ENCODE measurements around the gene ENO1. TPM values are rescaled to one million over a fixed set of nuclear protein-coding genes. Genes with fewer than 3 reads are reported as not detected.

ENO1 gene
- total RNA-seq, 1 donor from 2014 or later: 1,663 TPM

DNA sequence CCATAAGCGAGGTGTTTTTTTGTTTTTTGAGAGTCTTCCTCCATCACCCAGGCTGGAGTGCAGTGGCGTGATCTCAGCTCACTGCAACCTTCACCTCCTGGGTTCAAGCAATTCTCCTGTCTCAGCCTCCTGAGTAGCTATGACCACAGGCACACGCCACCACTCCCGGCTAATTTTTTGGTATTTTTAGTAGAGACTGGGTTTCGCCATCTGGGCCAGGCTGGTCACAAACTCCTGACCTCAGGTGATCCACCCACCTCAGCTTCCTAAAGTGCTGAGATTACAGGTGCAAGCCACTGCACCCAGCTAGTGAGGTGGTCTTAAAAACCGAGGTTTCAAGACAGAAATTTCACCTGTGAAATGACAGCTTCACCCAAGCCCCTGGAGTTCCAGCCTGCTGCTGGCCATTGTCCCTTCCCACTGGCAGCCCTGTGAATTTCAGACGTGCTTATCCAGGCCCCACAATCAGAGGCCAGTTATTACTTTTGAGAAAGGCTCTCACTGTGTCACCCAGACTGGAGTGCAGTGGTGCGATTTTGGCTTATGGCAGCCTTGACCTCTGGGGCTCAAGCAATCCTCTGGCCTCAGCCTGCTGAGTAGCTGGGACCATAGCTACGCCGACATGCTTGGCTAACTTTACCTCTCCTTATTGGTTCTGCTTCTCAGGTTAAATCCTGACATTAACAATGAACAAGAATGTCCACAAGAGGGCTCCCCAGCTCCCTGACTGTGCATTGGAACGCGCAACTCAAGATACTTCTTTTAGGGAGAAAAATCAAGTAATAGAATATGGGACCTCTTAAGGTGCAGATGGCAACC lies 19.4 kb downstream of the ENO1 start:
- peaks cover 8% of the 10 kb centered on the region for H3K79me2 ChIP-seq (ENCODE audit: insufficient read depth, low read length)
- peaks cover 88% of the 10 kb centered on the region for H4K20me1 ChIP-seq (ENCODE audit: insufficient read depth, low read length)
- Mint-ChIP-seq H3K36me3 (ENCODE audit: low read depth, unreplicated experiment) (peaks cover 31% of the 10 kb centered on the region), H3K27me3 (ENCODE audit: low read depth, unreplicated experiment) (no peaks in the 10 kb centered on the region), H3K27ac (ENCODE audit: unreplicated experiment) (peak overlapping the region; percentile 59), H3K9me3 (ENCODE audit: unreplicated experiment) (no peaks in the 10 kb centered on the region), H3K4me3 (ENCODE audit: unreplicated experiment) (peak overlapping the region; percentile 64), H3K4me1 (ENCODE audit: low read depth, unreplicated experiment) (peaks cover 32% of the 10 kb centered on the region)
- FAIRE-seq (no peak), DNase-seq (ENCODE audit: low read depth) (no peak)
- peaks cover 55% of the 10 kb centered on the region for H3K36me3 ChIP-seq (ENCODE audit: insufficient read depth, low read length)
- no peak for TF ChIP-seq EZH2 (IDR thresholded peaks at IDR 0.05; ENCODE audit: insufficient read depth, low read length)
- TF ChIP-seq, protein P1, sequence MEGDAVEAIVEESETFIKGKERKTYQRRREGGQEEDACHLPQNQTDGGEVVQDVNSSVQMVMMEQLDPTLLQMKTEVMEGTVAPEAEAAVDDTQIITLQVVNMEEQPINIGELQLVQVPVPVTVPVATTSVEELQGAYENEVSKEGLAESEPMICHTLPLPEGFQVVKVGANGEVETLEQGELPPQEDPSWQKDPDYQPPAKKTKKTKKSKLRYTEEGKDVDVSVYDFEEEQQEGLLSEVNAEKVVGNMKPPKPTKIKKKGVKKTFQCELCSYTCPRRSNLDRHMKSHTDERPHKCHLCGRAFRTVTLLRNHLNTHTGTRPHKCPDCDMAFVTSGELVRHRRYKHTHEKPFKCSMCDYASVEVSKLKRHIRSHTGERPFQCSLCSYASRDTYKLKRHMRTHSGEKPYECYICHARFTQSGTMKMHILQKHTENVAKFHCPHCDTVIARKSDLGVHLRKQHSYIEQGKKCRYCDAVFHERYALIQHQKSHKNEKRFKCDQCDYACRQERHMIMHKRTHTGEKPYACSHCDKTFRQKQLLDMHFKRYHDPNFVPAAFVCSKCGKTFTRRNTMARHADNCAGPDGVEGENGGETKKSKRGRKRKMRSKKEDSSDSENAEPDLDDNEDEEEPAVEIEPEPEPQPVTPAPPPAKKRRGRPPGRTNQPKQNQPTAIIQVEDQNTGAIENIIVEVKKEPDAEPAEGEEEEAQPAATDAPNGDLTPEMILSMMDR (IDR thresholded peaks at IDR 0.05; ENCODE audit: insufficient read depth, low read depth, low read length): peak; percentile 63
- no peak overlapping the region for H2AFZ ChIP-seq (ENCODE audit: low read depth, low read length)
- H3K27ac ChIP-seq (ENCODE audit: low read depth, low read length): no peak overlapping the region
- H3K4me1 ChIP-seq (ENCODE audit: insufficient read depth, low read length): peaks cover 14% of the 10 kb centered on the region
- H3K27me3 ChIP-seq (ENCODE audit: insufficient read depth, low read length): no peaks in the 10 kb centered on the region
- H3K4me2 ChIP-seq (ENCODE audit: low read length): no peak overlapping the region
- H3K9ac ChIP-seq (ENCODE audit: low read length): no peak overlapping the region
- H3K9me3 ChIP-seq (ENCODE audit: insufficient read depth, low read depth, low read length): no peaks in the 10 kb centered on the region
- no peak overlapping the region for H3K4me3 ChIP-seq (ENCODE audit: insufficient read depth, low read depth, low read length)

DNA sequence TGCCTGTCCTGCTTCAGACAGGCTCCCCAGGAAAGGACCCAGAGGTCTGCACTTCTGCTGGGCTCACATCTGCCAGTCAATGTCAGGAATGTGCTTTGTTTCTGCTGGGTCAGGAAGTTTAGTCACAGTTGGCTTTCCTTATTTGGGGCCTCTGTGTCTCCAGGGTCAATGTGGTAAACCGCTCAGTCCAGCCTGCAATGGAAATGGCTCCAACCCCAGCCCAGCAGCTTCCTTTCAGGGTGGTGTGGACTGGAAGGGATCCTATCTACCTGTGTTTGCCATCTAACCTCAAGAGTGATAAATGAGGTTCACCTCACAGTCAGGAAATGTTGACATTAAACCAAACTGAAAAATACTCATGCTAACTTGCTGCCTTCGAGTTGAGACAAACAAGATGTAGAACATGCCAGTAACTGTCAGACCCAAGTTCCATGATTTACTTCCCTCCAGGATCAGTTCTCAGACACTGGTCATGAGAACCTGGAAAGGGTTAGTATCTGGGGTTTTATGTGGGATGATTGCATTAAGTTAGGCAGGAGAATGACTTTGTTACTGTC lies 20.3 kb downstream of the ENO1 start:
- Histone ChIP-seq H3K36me3 (ENCODE audit: insufficient read depth, low read length) (peaks cover 46% of the 10 kb centered on the region), H4K20me1 (ENCODE audit: insufficient read depth, low read length) (peaks cover 79% of the 10 kb centered on the region), H3K27ac (ENCODE audit: low read depth, low read length) (no peak overlapping the region), H3K27me3 (ENCODE audit: insufficient read depth, low read length) (no peaks in the 10 kb centered on the region), H3K4me2 (ENCODE audit: low read length) (peak overlapping the region; percentile 13), H3K4me3 (ENCODE audit: insufficient read depth, low read depth, low read length) (no peak overlapping the region), H3K4me1 (ENCODE audit: insufficient read depth, low read length) (peaks cover 14% of the 10 kb centered on the region), H3K79me2 (ENCODE audit: insufficient read depth, low read length) (peaks cover 6% of the 10 kb centered on the region), H3K9me3 (ENCODE audit: insufficient read depth, low read depth, low read length) (no peaks in the 10 kb centered on the region), H2AFZ (ENCODE audit: low read depth, low read length) (no peak overlapping the region), H3K9ac (ENCODE audit: low read length) (no peak overlapping the region)
- TF ChIP-seq EZH2 (IDR thresholded peaks at IDR 0.05; ENCODE audit: insufficient read depth, low read length): no peak
- TF ChIP-seq, protein P1 (IDR thresholded peaks at IDR 0.05; ENCODE audit: insufficient read depth, low read depth, low read length): no peak
- DNase-seq (ENCODE audit: low read depth) (peak; percentile 96), FAIRE-seq (peak; percentile 82)
- no peak overlapping the region for H3K4me3 Mint-ChIP-seq (ENCODE audit: unreplicated experiment)
- H3K36me3 Mint-ChIP-seq (ENCODE audit: low read depth, unreplicated experiment): peaks cover 23% of the 10 kb centered on the region
- peak overlapping the region; percentile 87 for H3K27ac Mint-ChIP-seq (ENCODE audit: unreplicated experiment)
- H3K9me3 Mint-ChIP-seq (ENCODE audit: unreplicated experiment): no peaks in the 10 kb centered on the region
- H3K27me3 Mint-ChIP-seq (ENCODE audit: low read depth, unreplicated experiment): no peaks in the 10 kb centered on the region
- peaks cover 29% of the 10 kb centered on the region for H3K4me1 Mint-ChIP-seq (ENCODE audit: low read depth, unreplicated experiment)

Data from astrocyte (in vitro differentiated cells and primary cell).